HL-60/S4 treated with retinoic acid at 250 ng/mL for 4 days and 3 days (cell line): ENCODE data around the gene PTPRR.
"Not testable (repeated sequence)": the region's sequence is repeated elsewhere in the genome, so short reads cannot be mapped to it uniquely, and the experiment has no call there.

ENCODE experiments used
- in situ Hi-C: fragments of 300-500 bp; cut with MboI; formaldehyde crosslinking; loops from 2 replicates; pipeline ENCODE4 v1.7.0; 2022; ENCODE audit warnings: low sequenced_read_pairs

PTPRR gene

GRCh38 chr12:70842942-70843341 lies 77.6 kb downstream of the PTPRR start:
- in situ Hi-C loops = no loop called here

- in situ Hi-C loops = no loop called here
Observed at GRCh38 chr12:70842136-70842535, 78.4 kb downstream of the PTPRR start.

GRCh38 chr12:70840656-70841350 lies 79.7 kb downstream of the PTPRR start:
- in situ Hi-C loops = no loop called here

- in situ Hi-C loops = no loop called here
Observed at GRCh38 chr12:70839544-70839943, 81.0 kb downstream of the PTPRR start.

- in situ Hi-C loops = no loop called here
Observed at GRCh38 chr12:70838127-70838526, 82.4 kb downstream of the PTPRR start.

GRCh38 chr12:70837026-70837425 lies 83.5 kb downstream of the PTPRR start:
- in situ Hi-C loops = no loop called here

- in situ Hi-C loops = no loop called here
Observed at GRCh38 chr12:70835948-70836347, 84.6 kb downstream of the PTPRR start.

- in situ Hi-C loops = no loop called here
Observed at GRCh38 chr12:70831543-70831942, 89.0 kb downstream of the PTPRR start.

GRCh38 chr12:70830221-70831061 lies 90.1 kb downstream of the PTPRR start:
- in situ Hi-C loops = no loop called here

- in situ Hi-C loops = no loop called here
Observed at GRCh38 chr12:70829070-70829469, 91.5 kb downstream of the PTPRR start.

- in situ Hi-C loops = no loop called here
Observed at GRCh38 chr12:70828351-70828750, 92.2 kb downstream of the PTPRR start.

GRCh38 chr12:70826156-70826555 lies 94.4 kb downstream of the PTPRR start:
- in situ Hi-C loops = no loop called here

- in situ Hi-C loops = no loop called here
Observed at GRCh38 chr12:70824511-70824910, 96.0 kb downstream of the PTPRR start.

GRCh38 chr12:70823182-70823976 lies 97.2 kb downstream of the PTPRR start:
- in situ Hi-C loops = no loop called here

- in situ Hi-C loops = no loop called here
Observed at GRCh38 chr12:70822412-70822811, 98.1 kb downstream of the PTPRR start.

GRCh38 chr12:70815971-70816391 lies 104.6 kb downstream of the PTPRR start:
- in situ Hi-C loops = no loop called here

- in situ Hi-C loops = no loop called here
Observed at GRCh38 chr12:70815056-70815455, 105.5 kb downstream of the PTPRR start.

GRCh38 chr12:70813559-70813958 lies 107.0 kb downstream of the PTPRR start:
- in situ Hi-C loops = no loop called here

- in situ Hi-C loops = no loop called here
Observed at GRCh38 chr12:70812136-70812535, 108.4 kb downstream of the PTPRR start.

- in situ Hi-C loops = no loop called here
Observed at GRCh38 chr12:70809887-70810286, 110.7 kb downstream of the PTPRR start.

- in situ Hi-C loops = not testable (repeated sequence)
Observed at GRCh38 chr12:70807993-70808392, 112.5 kb downstream of the PTPRR start.
